ENCODE measurements around the gene NUDT19.
"Not testable (repeated sequence)": the region's sequence is repeated elsewhere in the genome, so short reads cannot be mapped to it uniquely, and the experiment has no call there.

Gene NUDT19

DNA sequence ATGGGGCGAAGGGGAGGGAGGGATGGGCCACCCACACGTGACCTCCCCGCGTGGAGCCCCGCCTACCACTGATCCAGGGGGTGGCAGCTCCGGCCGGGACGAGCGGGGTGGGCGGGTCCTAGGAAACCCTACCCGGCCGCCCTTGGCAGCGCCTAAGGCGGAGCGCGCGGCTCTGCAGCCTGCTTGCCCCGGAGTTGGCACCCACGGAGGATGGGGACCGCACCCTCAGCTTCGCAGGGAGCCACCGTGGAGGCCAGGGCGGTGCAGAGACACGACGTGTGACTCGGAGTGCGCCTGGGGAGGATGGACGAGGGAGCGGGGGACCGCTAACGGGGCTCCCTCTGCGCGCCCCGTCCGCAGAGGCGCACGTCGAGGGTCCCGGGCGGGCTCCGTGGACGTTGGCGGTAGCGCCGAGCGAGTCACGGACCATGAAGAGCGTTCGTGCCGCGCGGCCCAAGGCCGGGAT, 15.9 kb upstream of the NUDT19 start, which contains the start of gene RGS9BP:
RGS9BP (plus strand) TSS at position 129 of the 466 bp plus-strand sequence. CDS start 416 bp downstream, outside the sequence.
- DNase-seq (ENCODE audit: low read depth), result peak; percentile 58

DNA sequence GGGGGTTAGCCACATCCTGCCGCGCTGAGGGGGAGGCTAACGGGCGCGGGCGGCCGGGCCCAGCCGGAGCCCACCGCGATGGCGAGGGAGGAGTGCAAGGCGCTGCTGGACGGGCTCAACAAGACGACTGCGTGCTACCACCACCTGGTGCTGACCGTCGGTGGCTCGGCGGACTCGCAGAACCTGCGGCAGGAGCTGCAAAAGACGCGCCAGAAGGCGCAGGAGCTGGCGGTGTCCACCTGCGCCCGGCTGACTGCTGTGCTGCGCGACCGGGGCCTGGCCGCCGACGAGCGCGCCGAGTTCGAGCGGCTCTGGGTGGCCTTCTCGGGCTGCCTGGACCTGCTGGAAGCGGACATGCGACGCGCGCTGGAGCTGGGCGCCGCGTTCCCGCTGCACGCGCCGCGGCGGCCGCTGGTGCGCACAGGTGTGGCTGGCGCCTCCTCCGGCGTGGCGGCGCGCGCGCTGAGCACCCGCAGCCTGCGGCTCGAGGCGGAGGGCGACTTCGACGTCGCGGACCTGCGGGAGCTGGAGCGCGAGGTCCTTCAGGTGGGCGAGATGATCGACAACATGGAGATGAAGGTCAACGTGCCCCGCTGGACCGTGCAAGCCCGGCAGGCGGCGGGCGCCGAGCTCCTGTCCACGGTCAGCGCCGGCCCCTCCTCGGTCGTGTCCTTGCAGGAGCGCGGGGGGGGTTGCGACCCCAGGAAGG, 15.3 kb upstream of the NUDT19 start:
- no peak for DNase-seq (ENCODE audit: low read depth)

DNA sequence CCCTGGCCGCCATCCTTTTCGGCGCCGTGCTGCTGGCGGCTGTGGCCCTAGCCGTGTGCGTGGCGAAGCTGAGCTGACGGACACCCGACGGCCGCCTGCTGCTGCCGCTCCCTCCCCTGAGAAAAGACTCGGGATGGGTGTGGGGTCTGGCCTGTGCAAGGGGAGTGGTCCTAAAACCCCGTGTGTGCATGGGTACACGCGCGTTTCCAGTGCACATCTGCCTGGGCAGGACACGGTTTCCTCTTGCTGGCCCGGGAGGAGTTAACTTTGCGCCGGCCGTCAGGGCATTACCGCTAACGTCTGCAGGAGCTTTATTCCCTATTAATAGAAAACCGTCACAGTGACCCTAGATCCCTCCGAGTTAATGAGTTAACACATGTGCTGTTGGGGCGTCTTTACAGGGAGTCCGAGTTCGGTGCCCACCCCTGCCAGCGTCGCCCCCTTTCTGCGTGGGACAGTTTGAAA, 14.7 kb upstream of the NUDT19 start:
- no peak for DNase-seq (ENCODE audit: low read depth)

DNA sequence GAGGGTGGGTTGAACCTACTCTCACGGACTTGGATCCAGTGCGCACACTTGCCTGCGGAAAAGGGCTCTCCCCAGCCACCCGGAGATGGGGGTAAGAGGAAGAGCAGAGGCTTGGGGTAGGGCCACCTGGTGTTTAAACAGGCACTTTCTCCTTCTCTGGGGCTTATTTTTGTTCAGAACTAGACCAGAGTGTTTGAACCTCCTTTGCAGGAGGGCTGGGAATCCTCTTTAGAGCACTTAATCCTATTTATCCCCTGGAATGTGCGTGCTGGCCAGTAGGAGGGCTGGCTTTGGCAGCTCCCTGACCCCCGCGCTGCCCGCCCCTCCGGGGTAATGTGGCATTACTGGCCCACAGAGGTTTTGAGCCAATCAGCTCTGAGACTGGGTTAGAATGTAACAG, 14.0 kb upstream of the NUDT19 start:
- DNase-seq (ENCODE audit: low read depth), result no peak

DNA sequence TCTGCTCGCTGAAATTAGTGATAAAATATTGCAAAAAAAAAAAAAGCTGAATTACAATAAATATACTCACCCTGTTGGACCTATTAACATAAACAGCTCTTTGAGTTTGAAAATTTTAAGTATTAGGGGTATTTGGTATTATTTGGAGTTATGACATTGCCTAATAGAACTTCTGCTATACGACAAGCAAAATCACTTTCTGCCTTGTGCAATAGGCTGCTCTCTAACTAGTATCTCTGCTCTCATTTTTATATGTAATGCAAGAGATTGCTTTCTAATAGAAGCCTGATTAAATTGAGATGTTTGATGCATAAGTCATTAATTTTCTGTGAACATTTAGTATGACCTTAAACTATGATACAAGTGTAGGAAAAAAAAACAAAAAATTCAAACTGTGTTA, 10.6 kb upstream of the NUDT19 start:
- DNase-seq (ENCODE audit: low read depth), result no peak

DNA sequence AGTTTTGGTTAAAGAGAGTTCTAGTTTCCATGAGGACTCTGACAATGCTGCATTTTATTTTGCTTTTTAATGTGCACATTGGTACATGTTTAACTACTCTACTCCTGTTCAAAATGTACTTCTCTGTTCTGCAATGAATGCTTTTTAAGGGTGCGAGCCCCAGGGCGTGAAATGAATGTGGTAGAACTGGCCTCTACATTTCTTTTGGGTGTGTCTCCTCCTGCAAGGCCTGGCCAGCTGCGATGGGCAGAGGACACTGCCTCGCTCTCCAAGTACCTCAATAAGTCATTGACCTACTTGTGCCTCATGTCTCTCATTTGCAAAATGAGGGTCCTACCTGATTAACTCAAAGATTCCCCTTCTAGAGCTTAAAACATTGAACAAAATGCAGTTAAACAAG, 9.3 kb upstream of the NUDT19 start:
- no peak for DNase-seq (ENCODE audit: low read depth)

DNA sequence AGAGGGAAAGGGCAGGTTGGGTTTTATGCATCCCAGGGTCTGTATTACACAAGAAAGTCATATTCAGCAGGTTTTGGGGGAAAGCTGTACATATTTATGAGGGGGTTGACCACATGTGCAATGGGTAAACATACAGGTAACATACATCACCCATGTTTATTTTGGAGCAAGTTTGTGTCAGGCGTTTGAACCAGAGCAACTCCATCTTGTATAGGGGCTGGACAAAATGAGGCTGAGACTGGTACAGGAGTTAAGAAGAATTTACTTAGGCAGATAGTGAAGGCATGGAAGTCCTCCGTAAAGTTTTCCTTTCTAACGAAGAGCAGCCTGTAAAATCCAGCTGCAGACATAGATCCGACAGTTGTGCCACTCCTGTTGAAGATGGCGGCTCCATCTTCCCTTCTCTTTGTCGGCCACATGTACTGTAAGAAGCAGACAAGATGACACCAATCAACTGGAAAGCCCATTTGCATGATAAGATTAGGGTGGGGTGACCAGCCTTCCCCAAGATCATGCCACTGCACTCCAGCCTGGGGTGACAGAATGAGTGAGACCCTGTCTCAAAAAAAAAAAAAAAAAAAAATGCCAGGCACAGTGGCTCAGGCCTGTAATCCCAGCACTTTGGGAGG, 4.7 kb upstream of the NUDT19 start:
- DNase-seq (ENCODE audit: low read depth), result no peak

DNA sequence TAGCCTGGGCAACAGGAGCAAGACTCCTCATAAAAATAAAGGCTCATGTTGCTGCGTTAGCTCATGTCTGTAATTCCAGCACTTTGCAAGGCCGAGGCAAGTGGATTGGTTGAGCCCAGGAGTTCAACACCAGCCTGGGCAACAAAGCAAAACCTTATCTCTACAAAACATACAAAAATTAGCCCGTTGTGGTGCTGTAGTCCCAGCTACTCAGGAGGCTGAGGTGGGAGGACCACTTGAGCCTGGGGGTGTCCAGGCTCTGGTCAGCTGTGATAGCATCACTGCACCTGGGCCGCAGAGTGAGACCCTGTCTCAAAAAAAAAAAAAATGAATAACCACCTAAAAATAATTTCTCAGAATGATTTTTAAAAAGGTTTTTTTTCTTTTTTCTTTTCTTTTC, 3.9 kb upstream of the NUDT19 start:
- DNase-seq (ENCODE audit: low read depth), result no peak

DNA sequence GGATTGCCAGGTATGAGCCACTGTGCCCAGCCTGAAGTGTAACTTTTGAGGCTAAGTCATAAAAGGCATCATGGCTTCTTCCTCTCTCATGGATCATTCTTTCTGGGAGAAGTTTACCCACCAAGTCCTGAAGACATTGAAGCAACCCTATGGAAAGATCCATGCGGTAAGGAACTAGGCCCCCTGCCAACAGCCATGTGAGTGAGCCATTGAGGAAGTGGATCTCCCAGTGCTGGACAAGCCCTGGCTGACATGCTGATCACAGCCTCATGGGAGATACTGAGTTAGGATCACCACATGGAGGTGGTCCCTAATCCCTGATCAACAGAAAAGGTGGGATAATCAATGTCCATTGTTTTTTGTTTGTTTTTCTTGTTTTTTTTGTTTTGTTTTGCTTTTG, 3.3 kb upstream of the NUDT19 start:
- no peak for DNase-seq (ENCODE audit: low read depth)

DNA sequence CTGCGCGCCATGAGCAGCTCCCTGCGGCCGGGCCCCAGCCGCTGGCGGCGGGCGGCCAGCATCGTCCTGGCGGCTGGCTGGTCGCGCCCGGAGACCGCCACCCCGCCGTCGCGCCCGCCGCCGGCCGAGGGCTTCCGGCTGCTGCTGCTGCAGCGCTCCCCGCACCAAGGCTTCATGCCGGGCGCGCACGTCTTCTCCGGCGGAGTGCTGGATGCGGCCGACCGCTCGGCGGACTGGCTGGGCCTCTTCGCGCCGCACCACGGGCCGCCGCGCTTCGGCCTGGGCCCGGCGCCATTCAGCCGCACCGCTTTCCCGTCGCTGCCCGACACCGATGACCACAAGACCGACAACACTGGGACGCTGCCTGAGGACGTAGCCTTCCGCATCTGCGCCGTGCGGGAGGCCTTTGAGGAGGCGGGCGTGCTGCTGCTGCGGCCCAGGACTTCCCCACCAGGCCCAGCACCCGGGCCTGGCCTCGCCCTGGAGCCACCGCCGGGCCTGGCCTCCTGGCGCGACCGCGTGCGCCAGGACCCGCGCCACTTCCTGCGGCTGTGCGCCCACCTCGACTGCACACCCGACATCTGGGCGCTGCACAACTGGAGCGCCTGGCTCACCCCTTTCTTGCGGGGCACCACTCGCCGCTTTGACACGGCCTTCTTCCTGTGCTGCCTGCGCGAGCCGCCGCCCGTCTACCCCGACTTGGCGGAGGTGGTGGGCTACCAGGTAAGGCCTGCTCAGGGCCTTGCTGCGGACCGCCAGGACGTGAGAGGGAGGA, 518 bp downstream of the NUDT19 start:
- no peak for DNase-seq (ENCODE audit: low read depth)

DNA sequence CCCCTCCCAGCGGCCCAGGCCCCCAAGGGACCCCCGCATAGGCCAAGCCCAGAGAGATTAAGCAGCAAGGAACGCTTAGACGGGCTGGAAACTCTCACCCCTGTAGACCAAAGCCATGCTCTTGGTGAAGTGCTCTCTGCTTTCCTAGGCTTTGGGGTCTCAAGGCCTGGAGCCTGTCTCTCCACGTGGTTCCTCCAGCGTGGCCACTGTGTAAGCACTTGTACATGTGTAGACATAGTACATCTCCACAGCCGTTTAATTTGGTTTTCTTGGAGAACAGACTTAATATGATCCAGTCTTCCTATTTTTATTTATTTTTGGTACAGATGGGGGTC, 1.1 kb downstream of the NUDT19 start:
- no peak for DNase-seq (ENCODE audit: low read depth)

DNA sequence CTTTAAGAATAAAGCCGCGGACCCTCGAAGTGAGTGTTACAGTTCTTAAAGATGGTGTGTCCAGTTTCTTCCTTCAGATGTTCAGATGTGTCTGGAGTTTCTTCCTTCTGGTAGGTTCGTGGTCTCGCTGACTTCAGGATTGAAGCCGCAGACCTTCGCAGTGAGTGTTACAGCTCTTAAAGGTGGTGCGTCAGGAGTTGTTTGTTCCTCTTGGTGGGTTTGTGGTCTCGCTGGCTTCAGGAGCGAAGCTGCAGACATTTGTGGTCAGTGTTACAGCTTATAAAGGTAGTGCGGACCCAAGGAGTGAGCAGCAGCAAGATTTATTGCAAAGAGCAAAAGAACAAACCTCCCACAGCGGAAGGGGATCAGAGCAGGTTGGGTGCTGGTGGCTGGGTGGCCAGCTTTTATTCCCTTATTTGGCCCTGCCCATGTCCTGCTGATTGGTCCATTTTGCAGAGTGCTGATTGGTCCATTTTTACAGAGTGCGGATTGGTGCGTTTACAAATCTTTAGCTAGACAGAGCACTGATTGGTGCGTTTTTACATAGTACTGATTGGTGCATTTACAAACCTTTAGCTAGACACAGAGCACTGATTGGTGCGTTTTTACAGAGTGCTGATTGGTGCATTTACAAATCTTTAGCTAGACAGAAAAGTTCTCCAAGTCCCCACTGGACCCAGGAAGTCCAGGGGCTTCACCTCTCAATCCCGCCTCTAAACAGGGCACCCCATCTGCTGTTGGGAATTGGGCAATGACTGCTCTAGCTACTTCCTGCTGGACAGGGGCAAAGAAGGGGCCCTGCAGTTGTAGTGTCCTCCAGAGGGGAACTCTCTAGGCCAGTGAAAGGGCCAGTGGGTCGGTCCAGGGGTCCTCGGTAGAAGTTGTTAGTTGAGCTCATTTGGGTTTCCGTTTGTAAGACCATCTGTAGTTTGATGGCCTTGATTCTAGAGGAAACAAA, 1.8 kb downstream of the NUDT19 start:
- not testable (repeated sequence) for DNase-seq (ENCODE audit: low read depth)

DNA sequence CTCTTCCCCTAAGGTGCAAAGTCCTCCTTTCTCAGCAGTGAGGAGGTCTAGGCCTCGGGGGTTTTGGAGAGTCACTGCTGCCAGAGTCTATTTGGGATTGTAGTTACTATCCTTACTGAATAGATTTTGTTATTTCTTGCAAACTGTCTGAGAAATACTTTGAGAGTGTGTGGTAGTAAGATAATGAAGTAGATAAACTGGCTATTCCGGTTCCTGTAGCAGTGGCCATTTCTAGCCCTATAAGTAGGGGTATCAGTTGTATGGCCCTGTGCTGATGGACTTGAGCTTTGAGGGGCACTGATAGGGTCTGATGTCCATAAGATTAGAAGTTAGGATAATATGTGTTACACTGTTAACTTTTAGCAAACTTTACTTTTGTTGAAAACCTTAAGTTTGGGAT, 2.7 kb downstream of the NUDT19 start:
- not testable (repeated sequence) for DNase-seq (ENCODE audit: low read depth)

DNA sequence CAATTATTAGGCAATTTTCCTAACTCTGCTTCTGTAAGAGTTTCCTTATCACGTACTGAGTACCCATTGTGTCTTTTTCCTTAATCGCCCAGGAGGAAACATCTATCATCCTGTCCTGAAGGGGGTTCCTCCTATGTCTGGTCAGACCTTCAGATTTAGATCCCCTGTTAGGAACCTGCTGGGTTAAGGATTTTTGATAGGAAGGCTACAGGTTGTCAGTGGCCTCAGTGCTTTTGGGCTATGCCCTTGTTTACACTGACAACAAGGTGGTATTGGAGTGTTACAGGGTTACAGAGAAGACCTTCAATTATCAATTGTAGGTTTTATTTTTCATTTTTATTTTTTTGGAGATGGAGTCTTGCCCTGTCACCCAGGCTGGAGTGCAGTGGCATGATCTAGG, 3.2 kb downstream of the NUDT19 start:
- DNase-seq (ENCODE audit: low read depth), result not testable (repeated sequence)

DNA sequence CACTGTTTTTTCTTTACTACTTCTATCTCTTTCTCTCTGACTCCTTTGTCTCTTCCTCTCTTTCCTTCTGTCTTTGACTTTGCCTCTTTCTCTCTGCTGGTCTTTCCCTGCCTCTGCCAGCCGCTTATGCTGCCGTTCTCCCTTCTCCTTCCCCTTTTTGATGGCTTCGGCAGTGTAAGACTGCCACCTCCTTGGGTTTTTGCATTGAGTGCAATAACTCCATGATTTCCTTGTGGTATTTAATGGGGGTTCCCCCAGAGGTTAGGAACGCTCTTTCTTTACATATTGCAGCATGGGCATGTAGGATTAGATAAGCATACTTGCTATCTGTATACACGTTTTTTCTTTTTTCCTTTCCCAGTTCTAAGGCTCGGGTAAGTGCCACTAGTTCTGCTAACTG, 3.9 kb downstream of the NUDT19 start:
- not testable (repeated sequence) for DNase-seq (ENCODE audit: low read depth)

DNA sequence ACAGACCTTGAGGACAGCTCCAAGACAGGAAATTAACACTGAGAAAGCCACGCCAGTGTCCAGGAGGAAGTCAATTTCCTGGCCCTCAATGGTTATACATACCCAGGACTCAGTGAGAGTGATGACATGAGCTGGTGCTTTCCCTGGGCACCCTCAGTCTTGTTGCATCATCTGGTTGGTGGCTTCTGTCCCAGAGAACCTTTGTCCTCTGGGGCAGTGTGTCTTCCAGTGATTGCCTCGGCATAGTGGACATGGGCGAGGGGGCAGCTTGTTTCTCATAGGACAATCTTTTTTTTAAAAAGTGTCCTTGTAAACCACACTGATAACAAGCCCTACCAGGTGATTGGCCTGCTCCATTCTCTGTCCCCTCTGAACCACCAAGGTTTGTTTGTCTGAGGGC, 5.2 kb downstream of the NUDT19 start:
- not testable (repeated sequence) for DNase-seq (ENCODE audit: low read depth)

DNA sequence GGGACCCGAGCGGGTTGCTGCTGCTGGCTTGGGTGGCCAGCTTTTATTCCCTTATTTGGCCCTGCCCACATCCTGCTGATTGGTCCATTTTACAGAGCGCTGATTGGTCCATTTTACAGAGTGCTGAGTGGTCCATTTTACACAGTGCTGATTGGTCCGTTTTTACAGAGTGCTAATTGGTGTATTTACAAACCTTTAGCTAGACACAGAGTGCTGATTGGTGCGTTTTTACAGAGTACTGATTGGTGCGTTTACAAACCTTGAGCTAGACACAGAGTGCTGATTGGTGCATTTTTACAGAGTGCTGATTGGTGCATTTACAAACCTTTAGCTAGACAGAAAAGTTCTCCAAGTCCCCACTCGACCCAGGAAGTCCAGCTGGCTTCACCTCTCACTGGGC, 8.5 kb downstream of the NUDT19 start:
- DNase-seq (ENCODE audit: low read depth), result not testable (repeated sequence)

DNA sequence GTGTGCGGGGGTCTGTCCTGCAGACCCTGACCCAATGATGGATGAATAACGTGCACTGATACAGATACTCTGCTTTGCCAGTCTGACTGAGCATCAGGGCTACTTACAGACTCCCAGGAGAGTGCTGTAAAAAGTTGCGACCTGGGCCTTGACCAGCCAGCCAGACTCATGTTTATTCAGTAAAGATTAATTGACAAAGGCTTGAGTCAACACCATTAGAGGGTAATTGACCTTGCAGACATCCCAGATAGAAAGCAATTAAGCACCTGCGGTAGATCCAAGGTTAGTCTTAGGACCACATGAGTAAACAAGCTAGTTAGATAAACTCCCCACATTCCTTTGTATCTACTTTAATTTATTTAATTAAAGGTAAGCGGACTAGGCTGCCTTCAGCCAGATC, 10.4 kb downstream of the NUDT19 start:
- no peak for DNase-seq (ENCODE audit: low read depth)

DNA sequence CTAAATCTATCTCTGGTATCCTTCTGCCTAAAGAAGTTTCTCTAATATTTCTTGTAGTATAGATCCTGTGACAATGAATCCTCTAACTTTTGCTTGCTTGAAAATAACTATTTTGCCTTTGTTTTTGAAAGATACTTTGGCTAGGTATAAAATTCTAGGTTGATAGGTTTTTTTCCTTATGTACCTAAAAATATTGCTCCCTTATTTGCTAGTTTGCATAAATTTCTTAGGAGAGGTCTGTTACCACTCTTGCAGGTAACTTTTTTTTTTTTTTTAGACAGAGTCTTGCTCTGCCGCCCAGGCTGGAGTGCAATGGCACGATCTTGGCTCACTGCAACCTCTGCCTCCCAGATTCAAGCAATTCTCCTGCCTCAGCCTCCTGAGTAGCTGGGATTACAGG, 12.4 kb downstream of the NUDT19 start:
- not testable (repeated sequence) for DNase-seq (ENCODE audit: low read depth)

DNA sequence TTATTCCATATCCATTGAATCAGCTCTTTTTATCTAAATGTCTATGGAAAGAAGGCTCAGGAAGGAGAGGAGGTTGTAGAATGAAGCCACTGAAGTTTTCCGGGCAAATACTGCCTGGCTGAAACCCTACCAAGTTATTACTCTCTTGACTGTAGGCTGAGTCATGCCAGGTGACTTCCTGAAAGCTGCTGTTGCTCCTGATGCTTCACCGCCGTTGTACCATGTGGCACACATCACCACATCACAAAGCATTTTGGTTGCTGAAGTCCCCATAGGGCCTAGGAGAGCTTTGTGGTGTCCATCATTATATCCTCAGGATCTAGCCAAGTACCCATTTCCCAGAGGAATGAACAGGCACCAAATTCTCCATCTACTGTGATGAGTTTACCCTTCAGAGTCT, 16.8 kb downstream of the NUDT19 start:
- no peak for DNase-seq (ENCODE audit: low read depth)

DNA sequence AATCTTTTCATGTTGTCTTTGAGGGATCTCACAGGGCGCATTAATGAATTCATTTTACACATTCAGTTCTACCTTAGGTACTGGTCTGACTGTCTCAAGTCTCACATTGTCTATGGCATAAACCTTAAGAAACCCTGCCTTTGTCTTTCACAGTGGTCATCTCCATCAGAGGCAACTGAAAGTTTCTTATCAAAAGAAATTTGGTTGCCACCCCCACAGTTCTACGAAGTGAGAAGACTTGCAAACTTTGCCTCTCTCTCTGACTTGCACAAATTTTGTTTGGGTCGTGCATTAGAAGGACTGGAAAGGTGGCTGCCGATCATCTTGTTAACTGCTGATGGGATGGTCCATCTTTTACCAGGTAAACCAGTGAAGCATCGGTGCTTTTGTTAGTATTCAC, 17.4 kb downstream of the NUDT19 start:
- DNase-seq (ENCODE audit: low read depth), result no peak

DNA sequence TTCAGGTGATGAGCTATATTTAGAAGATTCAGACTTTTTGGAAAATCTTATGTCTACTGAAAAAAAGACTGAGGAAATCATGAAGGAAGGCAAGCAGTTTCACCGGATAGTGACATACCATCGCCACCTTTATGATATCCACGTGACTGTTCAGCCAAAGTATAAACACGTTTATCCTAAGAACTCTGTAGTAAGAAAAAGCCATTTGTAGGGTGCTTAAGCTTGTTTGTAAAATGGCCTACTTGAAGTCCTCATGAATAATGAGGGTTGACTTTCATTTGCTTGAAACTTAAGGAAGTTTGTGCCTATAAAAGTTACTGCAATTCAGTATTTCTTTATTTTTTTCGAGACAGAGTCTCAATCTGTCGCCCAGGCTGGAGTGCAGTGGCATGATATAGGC, 20.1 kb downstream of the NUDT19 start:
- DNase-seq (ENCODE audit: low read depth), result no peak
